ENCODE results near the gene OSMR.

DNA sequence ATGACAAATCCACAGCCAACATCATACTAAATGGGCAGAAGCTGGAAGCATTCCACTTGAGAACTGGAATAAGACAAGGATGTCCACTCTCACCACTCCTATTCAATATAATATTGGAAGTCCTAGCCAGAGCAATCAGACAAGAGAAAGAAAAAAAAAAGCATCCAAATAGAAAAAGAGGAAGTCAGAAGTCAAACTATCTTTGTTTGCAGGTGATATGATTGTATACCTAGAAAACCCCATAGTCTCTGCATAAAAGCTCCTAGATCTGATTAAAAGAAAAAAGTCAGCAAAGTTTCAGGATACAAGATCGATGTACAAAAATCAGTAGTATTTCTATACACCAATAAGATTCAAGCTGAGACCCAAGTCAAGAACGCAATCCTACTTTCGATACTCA, 66.1 kb downstream of the OSMR start:
- TF ChIP-seq, protein P1, sequence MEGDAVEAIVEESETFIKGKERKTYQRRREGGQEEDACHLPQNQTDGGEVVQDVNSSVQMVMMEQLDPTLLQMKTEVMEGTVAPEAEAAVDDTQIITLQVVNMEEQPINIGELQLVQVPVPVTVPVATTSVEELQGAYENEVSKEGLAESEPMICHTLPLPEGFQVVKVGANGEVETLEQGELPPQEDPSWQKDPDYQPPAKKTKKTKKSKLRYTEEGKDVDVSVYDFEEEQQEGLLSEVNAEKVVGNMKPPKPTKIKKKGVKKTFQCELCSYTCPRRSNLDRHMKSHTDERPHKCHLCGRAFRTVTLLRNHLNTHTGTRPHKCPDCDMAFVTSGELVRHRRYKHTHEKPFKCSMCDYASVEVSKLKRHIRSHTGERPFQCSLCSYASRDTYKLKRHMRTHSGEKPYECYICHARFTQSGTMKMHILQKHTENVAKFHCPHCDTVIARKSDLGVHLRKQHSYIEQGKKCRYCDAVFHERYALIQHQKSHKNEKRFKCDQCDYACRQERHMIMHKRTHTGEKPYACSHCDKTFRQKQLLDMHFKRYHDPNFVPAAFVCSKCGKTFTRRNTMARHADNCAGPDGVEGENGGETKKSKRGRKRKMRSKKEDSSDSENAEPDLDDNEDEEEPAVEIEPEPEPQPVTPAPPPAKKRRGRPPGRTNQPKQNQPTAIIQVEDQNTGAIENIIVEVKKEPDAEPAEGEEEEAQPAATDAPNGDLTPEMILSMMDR (conservative IDR thresholded peaks at IDR 0.05; ENCODE audit: low read length), result no peak
- no peak for TF ChIP-seq EZH2phosphoT487 (IDR thresholded peaks at IDR 0.05; ENCODE audit: borderline replicate concordance, low read depth, low read length)

Measured in OCI-LY7 (cell line).